Smooth muscle cell (in vitro differentiated cells): Measurements from ENCODE around the gene ARRB1. TPM values are rescaled to one million over a fixed set of nuclear protein-coding genes. Genes with fewer than 3 reads are reported as not detected.
A peak's percentile ranks its signal among the peaks of the same experiment; 100 is the strongest.

Source experiments
- DNase-seq: peaks from one replicate; lab custom pipeline; 2025; ENCODE audit not compliant: unreplicated experiment; lab: John Stamatoyannopoulos, UW
- H2AFZ ChIP-seq: fragments of 200-600 bp; sonication (generic); 2 replicates; pipeline ENCODE4 v1.6.0; 2016; ENCODE audit warnings: antibody characterized with exemption, low read depth, mild to moderate bottlenecking
- H3F3A ChIP-seq: fragments of 200-600 bp; sonication (generic); 2 replicates; pipeline ENCODE4 v1.6.0; 2017; ENCODE audit warnings: antibody characterized with exemption, low read depth
- H3K27ac ChIP-seq: fragments of 200-600 bp; sonication (generic); 2 replicates; pipeline ENCODE4 v1.5.1; 2016; ENCODE audit warnings: low read depth, mild to moderate bottlenecking
- H3K27me3 ChIP-seq: fragments of 200-600 bp; sonication (generic); 2 replicates; pipeline ENCODE4 v1.6.1; 2016; ENCODE audit warnings: low read depth, mild to moderate bottlenecking
- H3K36me3 ChIP-seq: fragments of 200-600 bp; sonication (generic); 2 replicates; pipeline ENCODE4 v1.5.1; 2016; ENCODE audit warnings: low read depth
- H3K4me1 ChIP-seq: fragments of 200-600 bp; sonication (generic); 2 replicates; pipeline ENCODE4 v1.5.1; 2016; ENCODE audit warnings: low read depth
- H3K4me2 ChIP-seq: fragments of 200-600 bp; sonication (generic); 2 replicates; pipeline ENCODE4 v1.6.0; 2016; ENCODE audit warnings: mild to moderate bottlenecking
- H3K4me3 ChIP-seq: fragments of 200-600 bp; sonication (generic); 2 replicates; pipeline ENCODE4 v1.5.1; 2016; ENCODE audit warnings: mild to moderate bottlenecking
- H3K79me2 ChIP-seq: fragments of 200-600 bp; sonication (generic); 2 replicates; pipeline ENCODE4 v1.6.0; 2016; ENCODE audit warnings: low read depth, mild to moderate bottlenecking
- H3K9ac ChIP-seq: fragments of 200-600 bp; sonication (generic); 2 replicates; pipeline ENCODE4 v1.6.0; 2016; ENCODE audit warnings: low read depth
- H3K9me3 ChIP-seq: fragments of 200-600 bp; sonication (generic); replicated peaks from 2 replicates; pipeline ENCODE4 v1.5.1; 2016; ENCODE audit warnings: low read depth
- H4K20me1 ChIP-seq: fragments of 200-600 bp; sonication (generic); 2 replicates; pipeline ENCODE4 v1.6.0; 2016; ENCODE audit warnings: low read depth
- CTCF ChIP-seq: fragments of 200-600 bp; sonication (generic); IDR thresholded peaks from 2 replicates; pipeline ENCODE4 v1.5.1; 2017; ENCODE audit warnings: borderline replicate concordance, mild to moderate bottlenecking, antibody characterized with exemption; ENCODE audit not compliant: insufficient read depth, poor library complexity, severe bottlenecking
- WGBS: methylation state at CpG from one replicate; pipeline ENCODE4 v1.1.7; 2016; ENCODE audit warnings: low lambda C conversion rate; 5-methylcytosine and 5-hydroxymethylcytosine counted together
- polyA plus RNA-seq: library from polyadenylated mRNA; unstranded; fragments of >200 nt; fragmentation: Nextera tagmentation; extraction: Ambion mirVana; gene quantifications from 2 replicates; pipeline ENCODE4 v1.2.1, GENCODE V29; 2016
- total RNA-seq: library from RNA; depleted of rRNA; stranded (reverse); fragments of >200 nt; gene quantifications from 2 replicates; pipeline ENCODE4 v1.2.3, GENCODE V29; 2014

The ARRB1 gene
- total and polyA plus RNA-seq, 2 experiments from 2014 or later, result 4.6 to 16.9 TPM

GRCh38 chr11:75346296-75346695 is 5.2 kb downstream of the ARRB1 start:
- TF ChIP-seq CTCF, result no peak
- H3F3A ChIP-seq, result peaks cover 38% of the 10 kb centered on the region
- H3K4me2 ChIP-seq, result no peak overlapping the region
- H3K4me1 ChIP-seq, result peaks cover 54% of the 10 kb centered on the region
- H4K20me1 ChIP-seq, result peaks cover 3% of the 10 kb centered on the region
- no peaks in the 10 kb centered on the region for H3K36me3 ChIP-seq
- H3K79me2 ChIP-seq, result peaks cover 37% of the 10 kb centered on the region
- no peak overlapping the region for H2AFZ ChIP-seq
- H3K27ac ChIP-seq, result peak overlapping the region; percentile 71
- 78% methylated on average over 4 of the region's 4 CpGs for WGBS
- H3K9ac ChIP-seq, result no peak overlapping the region
- H3K4me3 ChIP-seq, result no peak overlapping the region
- no peak for DNase-seq
- H3K9me3 ChIP-seq, result no peaks in the 10 kb centered on the region
- no peaks in the 10 kb centered on the region for H3K27me3 ChIP-seq

GRCh38 chr11:75345455-75346160 is 5.9 kb downstream of the ARRB1 start:
- H3K79me2 ChIP-seq, result peaks cover 30% of the 10 kb centered on the region
- WGBS, result 87% methylated on average over 8 of the region's 8 CpGs
- H2AFZ ChIP-seq, result no peak overlapping the region
- H3K4me1 ChIP-seq, result peaks cover 53% of the 10 kb centered on the region
- H3K4me3 ChIP-seq, result no peak overlapping the region
- peaks cover 35% of the 10 kb centered on the region for H3F3A ChIP-seq
- no peaks in the 10 kb centered on the region for H3K36me3 ChIP-seq
- H3K27ac ChIP-seq, result no peak overlapping the region
- no peak for TF ChIP-seq CTCF
- H3K4me2 ChIP-seq, result no peak overlapping the region
- no peak overlapping the region for H3K9ac ChIP-seq
- no peaks in the 10 kb centered on the region for H3K9me3 ChIP-seq
- H3K27me3 ChIP-seq, result no peaks in the 10 kb centered on the region
- DNase-seq, result no peak
- H4K20me1 ChIP-seq, result peaks cover 3% of the 10 kb centered on the region

- Histone ChIP-seq H3K27me3 (no peaks in the 10 kb centered on the region), H3K4me1 (peaks cover 53% of the 10 kb centered on the region), H3K36me3 (no peaks in the 10 kb centered on the region), H3K4me2 (no peak overlapping the region), H3K9ac (no peak overlapping the region), H3K9me3 (no peaks in the 10 kb centered on the region), H2AFZ (no peak overlapping the region), H3F3A (peaks cover 29% of the 10 kb centered on the region), H3K79me2 (peaks cover 28% of the 10 kb centered on the region), H4K20me1 (peaks cover 3% of the 10 kb centered on the region), H3K27ac (no peak overlapping the region), H3K4me3 (no peak overlapping the region)
- DNase-seq, result no peak
- 86% methylated on average over 11 of the region's 11 CpGs for WGBS
- no peak for TF ChIP-seq CTCF
Observed at GRCh38 chr11:75344761-75345454, 6.6 kb downstream of the ARRB1 start.

- Histone ChIP-seq H3K4me1 (peaks cover 52% of the 10 kb centered on the region), H3K36me3 (no peaks in the 10 kb centered on the region), H3K4me3 (no peak overlapping the region), H4K20me1 (peaks cover 3% of the 10 kb centered on the region), H3K9me3 (no peaks in the 10 kb centered on the region), H2AFZ (no peak overlapping the region), H3K79me2 (peaks cover 28% of the 10 kb centered on the region), H3K27ac (no peak overlapping the region), H3K4me2 (no peak overlapping the region), H3K27me3 (no peaks in the 10 kb centered on the region), H3K9ac (no peak overlapping the region), H3F3A (peaks cover 25% of the 10 kb centered on the region)
- TF ChIP-seq CTCF, result no peak
- no peak for DNase-seq
- WGBS, result 89% methylated on average over 3 of the region's 3 CpGs
Observed at GRCh38 chr11:75344186-75344585, 7.3 kb downstream of the ARRB1 start.
